ENCODE measurements around the gene IRX4.

The IRX4 gene

GRCh38 chr5:1913578-1913977 is 30.9 kb upstream of the IRX4 start:
- no peak for DNase-seq (ENCODE audit: low read depth)

DNA sequence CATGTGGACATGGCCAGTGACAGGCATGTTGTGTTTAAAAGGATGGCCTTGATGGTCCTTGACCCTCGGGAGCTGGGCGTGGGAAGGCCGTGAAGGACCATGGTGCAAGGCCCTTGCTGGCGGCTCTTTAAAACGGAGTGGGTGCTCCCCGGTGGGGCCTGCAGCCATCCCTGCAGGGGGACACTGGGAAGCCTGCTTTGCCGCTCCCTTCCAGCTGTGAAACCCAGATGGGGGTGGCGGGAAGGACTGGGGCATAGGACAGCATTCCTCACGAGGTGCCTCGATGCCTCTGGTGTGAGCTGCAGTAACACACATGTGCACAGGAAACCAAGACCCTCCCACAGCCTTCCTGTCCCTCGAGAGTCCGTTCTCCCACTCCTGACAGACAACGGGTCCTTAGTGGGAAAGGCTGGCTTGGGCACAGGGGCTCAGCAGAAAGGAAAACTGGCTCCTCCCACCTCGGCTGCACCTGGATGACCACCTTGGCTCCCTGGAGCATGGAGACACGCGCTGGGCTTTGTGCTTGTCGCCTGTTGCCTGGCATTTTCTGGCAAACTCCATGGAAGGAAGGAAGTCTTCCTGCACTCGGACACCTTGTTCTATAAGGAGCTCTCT is 30.3 kb upstream of the IRX4 start:
- DNase-seq (ENCODE audit: low read depth) = no peak

DNA sequence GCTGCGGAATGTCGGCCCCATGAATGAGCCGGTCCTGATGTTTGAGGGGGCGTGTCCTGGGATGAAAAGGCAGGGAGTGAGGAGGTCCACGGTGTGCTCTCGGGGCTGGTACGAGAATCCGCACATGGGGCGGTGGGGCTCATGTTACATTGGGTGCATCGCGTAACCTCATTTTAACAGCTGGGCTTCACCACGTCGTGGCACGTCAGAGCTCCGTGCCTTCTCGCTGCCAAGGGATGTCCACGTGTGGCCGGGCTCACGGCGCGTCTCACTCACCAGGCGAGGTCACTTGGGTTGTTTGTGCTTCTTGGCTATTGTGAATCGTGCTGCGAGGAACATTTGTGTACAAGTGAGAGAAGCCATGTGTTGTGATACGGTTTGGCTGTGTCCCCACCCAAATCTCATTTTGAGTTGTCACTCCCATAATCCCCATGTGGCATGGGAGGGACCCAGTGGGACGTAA is 29.1 kb upstream of the IRX4 start:
- DNase-seq (ENCODE audit: low read depth) = no peak

GRCh38 chr5:1910861-1911772 is 28.4 kb upstream of the IRX4 start:
- no peak for DNase-seq (ENCODE audit: low read depth)

DNA sequence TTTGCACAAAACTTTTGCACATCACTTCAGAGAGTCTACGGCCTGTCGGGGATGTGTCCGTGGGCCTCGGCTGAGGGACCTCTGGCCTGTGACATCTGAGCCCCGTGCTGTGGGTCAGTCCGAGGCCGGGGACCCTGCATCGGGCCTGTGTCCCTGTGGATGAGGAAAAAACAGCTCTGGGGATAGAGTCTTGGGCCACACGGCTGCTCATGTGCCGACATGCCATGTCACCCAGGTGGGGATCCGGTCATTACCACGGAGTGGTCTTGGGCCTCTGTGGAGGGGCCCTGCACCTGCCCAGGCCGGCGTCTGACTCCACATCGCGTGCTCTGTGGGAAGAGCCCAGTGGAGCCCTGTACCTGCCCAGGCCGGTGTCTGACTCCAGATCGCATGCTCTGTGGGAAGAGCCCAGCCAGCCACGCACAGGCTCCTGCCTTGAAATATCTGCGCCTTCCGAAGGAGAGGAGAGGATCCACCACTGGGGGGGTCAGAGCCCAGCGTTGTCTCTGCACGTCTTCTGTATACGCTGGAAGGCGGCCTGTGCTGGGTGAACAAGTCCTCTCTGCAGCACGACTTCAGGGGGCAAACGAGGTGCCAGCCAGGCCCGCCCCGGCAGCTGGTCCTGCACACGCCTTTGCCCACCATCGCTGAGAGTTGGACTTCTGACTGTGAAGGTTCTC is 27.5 kb upstream of the IRX4 start:
- no peak for DNase-seq (ENCODE audit: low read depth)

GRCh38 chr5:1909346-1909985 is 26.7 kb upstream of the IRX4 start:
- DNase-seq (ENCODE audit: low read depth) = no peak

- DNase-seq (ENCODE audit: low read depth) = no peak
These were observed 26.2 kb upstream of the IRX4 start for GRCh38 chr5:1908931-1909330.

- DNase-seq (ENCODE audit: low read depth) = no peak
These were observed 24.9 kb upstream of the IRX4 start for GRCh38 chr5:1907616-1908015.

DNA sequence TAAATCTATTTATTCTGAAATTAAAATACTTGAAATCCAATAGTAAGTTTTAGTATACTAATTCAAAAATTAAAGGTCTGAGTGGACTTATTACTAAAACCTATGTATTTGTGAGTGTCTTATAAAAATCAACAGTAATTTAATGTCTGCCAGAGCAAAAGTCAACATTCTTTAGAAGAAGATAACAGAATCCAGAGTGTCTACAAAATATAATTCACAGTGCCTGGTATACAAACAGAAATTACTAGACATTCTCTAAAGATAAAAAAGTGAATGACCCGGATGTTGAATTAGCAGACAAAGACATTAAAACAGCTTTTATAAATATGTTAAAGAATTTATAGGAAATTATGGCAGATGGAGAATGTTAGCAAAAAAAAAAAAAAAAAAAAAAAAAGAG is 22.4 kb upstream of the IRX4 start:
- no peak for DNase-seq (ENCODE audit: low read depth)

DNA sequence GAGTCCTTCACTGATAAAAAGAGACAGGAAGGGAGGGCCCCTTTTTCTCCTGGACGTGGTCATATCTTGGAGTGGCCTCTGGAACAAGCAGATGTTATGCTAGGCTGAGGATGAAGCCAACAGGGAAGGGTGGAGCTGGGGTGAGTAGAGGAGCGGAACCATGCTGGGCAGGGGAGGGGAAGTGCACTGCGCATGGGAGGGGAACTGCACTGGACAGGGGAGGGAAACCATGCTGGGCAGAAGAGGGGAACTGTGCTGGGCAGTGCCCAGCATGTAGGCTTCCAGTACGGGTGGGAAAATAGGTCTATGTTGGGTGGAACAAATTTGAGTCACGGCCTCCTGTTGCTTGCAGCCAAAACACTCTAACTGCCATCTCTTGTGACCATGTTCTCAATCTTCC is 19.3 kb upstream of the IRX4 start:
- DNase-seq (ENCODE audit: low read depth) = no peak

GRCh38 chr5:1901061-1901460 is 18.3 kb upstream of the IRX4 start:
- DNase-seq (ENCODE audit: low read depth) = no peak

GRCh38 chr5:1899201-1899600 is 16.5 kb upstream of the IRX4 start:
- no peak for DNase-seq (ENCODE audit: low read depth)

- no peak for DNase-seq (ENCODE audit: low read depth)
These were observed 15.2 kb upstream of the IRX4 start for GRCh38 chr5:1897816-1898450.

- no peak for DNase-seq (ENCODE audit: low read depth)
These were observed 14.7 kb upstream of the IRX4 start for GRCh38 chr5:1897386-1897785.

DNA sequence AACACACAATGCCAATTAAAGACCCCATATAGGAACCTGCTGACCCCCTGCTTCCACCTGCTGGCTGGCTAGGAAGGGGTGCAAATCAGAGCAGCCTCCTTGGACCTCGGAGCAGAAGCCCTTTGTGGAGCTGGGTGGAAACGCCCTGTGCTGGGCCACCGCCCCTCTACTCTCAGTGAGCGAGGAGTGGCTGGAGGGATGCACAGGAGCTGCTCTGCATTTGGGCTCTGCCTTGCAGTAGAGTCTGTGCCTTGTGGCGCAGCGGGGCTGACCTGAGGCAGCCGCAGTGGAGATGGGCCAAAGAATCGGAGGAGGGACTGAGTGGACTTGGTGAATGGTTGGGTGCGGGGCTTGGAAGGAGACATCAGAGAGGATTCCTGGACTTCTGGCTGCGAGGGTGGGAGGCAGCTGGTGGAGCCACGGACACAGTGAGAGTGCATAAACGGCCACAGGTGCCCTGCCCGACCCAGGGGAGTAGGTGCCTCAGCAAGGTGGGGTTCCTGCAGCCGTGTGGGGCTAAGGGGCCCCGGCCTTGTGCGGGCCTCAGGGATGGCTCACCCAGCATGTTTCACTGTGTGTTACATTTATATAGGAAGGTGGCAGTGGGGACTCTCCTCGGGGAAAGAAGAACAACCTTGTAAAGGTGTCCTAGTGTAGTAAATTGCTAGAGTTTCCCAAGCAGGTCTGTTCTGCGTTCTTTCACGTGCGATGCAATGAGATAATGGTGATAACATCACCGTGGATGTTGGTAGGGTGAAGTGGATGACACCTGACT is 14.1 kb upstream of the IRX4 start:
- DNase-seq (ENCODE audit: low read depth) = no peak

DNA sequence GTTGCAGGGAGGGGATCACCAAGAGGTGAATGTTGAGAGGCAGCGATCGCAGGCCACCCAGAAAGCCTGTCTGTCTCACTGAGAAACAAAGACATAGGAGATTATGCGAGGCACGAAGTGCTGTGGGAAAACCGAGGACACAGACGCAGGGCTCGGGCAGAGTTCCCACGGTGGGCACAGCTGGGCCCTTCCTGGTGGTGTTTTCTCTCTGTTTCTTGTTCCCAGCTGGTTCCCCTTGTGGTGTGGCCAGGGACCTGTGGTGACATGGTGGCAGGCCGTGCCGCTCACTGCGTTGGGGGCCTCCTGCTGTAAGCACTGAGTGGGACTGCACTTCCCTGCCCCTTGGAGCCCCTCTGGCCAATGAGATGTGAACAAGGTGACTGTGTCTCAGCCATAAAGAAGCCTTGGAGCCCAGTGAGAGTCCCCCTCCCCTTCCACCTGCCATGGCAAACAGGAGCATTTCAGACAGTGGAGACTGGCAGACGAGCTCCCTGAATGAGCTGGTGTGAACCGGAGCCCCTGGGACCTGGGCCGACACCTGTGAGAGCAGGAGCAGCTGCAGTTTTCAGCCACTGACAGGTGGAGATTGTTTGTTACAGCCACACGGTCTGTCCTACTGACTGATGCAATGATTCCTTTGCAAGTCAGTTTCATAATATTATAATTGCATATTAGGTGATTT is 13.2 kb upstream of the IRX4 start:
- no peak for DNase-seq (ENCODE audit: low read depth)

- no peak for DNase-seq (ENCODE audit: low read depth)
These were observed 11.5 kb upstream of the IRX4 start for GRCh38 chr5:1894243-1894642.

GRCh38 chr5:1893754-1894153 is 11.0 kb upstream of the IRX4 start:
- DNase-seq (ENCODE audit: low read depth) = no peak

DNA sequence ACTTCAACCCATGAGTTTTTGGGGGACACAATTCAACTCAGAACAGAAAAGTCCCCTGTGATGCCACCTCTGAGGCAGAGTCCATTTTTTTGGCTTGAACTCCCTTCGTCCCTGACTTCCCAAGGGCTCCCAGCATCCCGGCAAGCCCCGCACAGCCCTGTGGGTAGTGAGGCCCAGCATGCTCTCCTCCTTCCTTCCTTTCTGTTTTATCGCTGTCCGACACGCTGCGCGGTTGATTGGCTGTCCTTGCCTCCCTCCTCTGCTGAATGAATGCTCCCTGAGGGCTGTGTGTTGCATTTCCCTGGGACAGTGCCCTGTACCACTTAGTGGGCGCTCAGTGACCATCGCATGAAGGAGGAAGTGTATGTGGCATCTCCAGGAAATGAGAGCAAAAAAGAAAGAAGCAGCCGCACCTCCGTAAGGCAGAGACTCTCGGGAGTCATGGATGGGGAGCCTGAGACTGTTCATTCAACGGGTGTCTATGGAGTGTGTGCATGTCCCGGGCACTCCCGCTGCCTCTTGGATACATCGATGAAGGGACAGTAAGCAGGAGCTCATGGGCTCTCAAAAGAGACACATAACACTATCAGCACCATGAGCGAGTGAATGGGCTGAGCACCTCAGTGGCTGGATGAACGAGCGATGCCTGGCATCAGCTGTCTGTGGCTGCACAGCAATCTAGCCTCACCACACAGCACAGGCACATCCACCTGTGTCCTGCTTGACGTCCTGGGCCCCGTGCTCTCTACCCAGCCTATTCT is 10.1 kb upstream of the IRX4 start:
- no peak for DNase-seq (ENCODE audit: low read depth)

DNA sequence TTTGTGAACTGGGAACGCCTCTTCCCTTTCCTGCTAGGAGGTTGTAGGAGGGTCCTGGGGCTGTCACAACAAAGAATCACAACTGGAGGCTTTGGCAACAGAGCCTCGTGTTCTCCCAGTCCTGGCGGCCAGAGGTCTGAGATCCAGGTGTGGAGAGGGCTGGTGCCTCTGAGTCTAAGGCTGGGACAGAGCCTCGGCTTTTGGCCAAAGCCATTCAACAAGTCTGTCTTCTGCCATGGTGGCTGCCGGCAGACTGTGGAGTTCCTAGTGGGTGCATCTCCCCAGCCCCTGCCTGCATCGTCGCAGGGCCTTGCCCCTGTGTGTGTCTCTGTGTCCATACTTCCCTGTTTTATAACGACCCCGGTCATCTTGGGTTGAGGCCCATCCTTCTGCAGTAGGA is 9.5 kb upstream of the IRX4 start:
- DNase-seq (ENCODE audit: low read depth) = no peak

Measured in fibroblast of the conjunctiva (primary cell).